A673 (cell line): ENCODE measurements around the gene MYRF. TPM values are rescaled to one million over a fixed set of nuclear protein-coding genes. Genes with fewer than 3 reads are reported as not detected.

Experiments used
- BruUV-seq: library from RNA; stranded (reverse); fragments of 400-500 nt; replicated peaks from 2 replicates; lab custom pipeline; 2021; lab: Mats Ljungman, UMichigan
- CTCF ChIA-PET: fragments of 300-600 bp; sonication (Branson Sonifier 250); formaldehyde crosslinking; loops from one replicate; lab custom pipeline; 2022; ENCODE audit warnings: antibody characterized with exemption; lab: Charles Lee
- POLR2A ChIA-PET: fragments of 300-600 bp; sonication (Branson Sonifier 250); formaldehyde crosslinking; loops from one replicate; lab custom pipeline; 2022; ENCODE audit warnings: antibody characterized with exemption; ENCODE audit not compliant: low non-redundant PET; lab: Charles Lee
- DNase-seq: peaks from one replicate; pipeline ENCODE4 v3.0.0-alpha.2; 2015; ENCODE audit warnings: low spot score
- H3K27ac ChIP-seq: fragments of 200-600 bp; sonication (generic); 2 replicates; pipeline ENCODE4 v1.5.1; 2016; ENCODE audit warnings: mixed run types, low read depth, mild to moderate bottlenecking, mixed read lengths, antibody characterized with exemption, low read length; ENCODE audit not compliant: poor library complexity, severe bottlenecking
- H3K27me3 ChIP-seq: fragments of 200-600 bp; sonication (generic); replicated peaks from 2 replicates; pipeline ENCODE4 v1.6.1; 2017; ENCODE audit warnings: mixed run types, low read depth, mild to moderate bottlenecking, mixed read lengths, antibody characterized with exemption, low read length; ENCODE audit not compliant: insufficient read depth, poor library complexity
- H3K36me3 ChIP-seq: fragments of 200-600 bp; sonication (generic); 2 replicates; pipeline ENCODE4 v1.6.1; 2016; ENCODE audit warnings: mixed run types, mild to moderate bottlenecking, mixed read lengths, antibody characterized with exemption, low read length; ENCODE audit not compliant: insufficient read depth, poor library complexity, severe bottlenecking
- H3K4me1 ChIP-seq: fragments of 200-600 bp; sonication (generic); 2 replicates; pipeline ENCODE4 v1.6.1; 2017; ENCODE audit warnings: mixed run types, mild to moderate bottlenecking, mixed read lengths, antibody characterized with exemption, low read length; ENCODE audit not compliant: insufficient read depth, poor library complexity, severe bottlenecking
- H3K4me3 ChIP-seq: fragments of 200-600 bp; sonication (generic); 2 replicates; pipeline ENCODE4 v1.5.1; 2016; ENCODE audit warnings: low read depth, mixed run types, mild to moderate bottlenecking, mixed read lengths, low read length; ENCODE audit not compliant: poor library complexity, severe bottlenecking
- H3K9me3 ChIP-seq: fragments of 200-600 bp; sonication (generic); 2 replicates; pipeline ENCODE4 v1.6.1; 2016; ENCODE audit warnings: mixed run types, low read depth, mild to moderate bottlenecking, mixed read lengths, antibody characterized with exemption, low read length; ENCODE audit not compliant: poor library complexity, severe bottlenecking
- EZH2 ChIP-seq: fragments of 200-600 bp; sonication (generic); IDR thresholded peaks from 2 replicates; pipeline ENCODE4 v1.6.1; 2017; ENCODE audit warnings: borderline replicate concordance, low read depth, mild to moderate bottlenecking, mixed read lengths, antibody characterized with exemption, low read length; ENCODE audit not compliant: poor library complexity, severe bottlenecking
- intact Hi-C: fragments of 100-400 bp; cut with micrococcal nuclease; formaldehyde crosslinking; loops from one replicate; pipeline ENCODE4 v1.10.0; 2022; ENCODE audit not compliant: unreplicated experiment
- total RNA-seq: library from RNA; stranded (reverse); gene quantifications from 2 replicates; pipeline ENCODE4 v1.2.3, GENCODE V29; 2021
- TF ChIP-seq, protein P1 (sequence below): fragments of 300-800, 200-600 bp; sonication (generic); conservative IDR thresholded peaks from 2 replicates; pipeline ENCODE4 v1.5.1; 2017; ENCODE audit warnings: low read depth, mild to moderate bottlenecking, antibody characterized with exemption, low read length, moderate library complexity, mixed read lengths

The MYRF gene
- total RNA-seq, 1 experiment from 2014 or later = 11.2 TPM

- POLR2A ChIA-PET = interaction anchor here (0.6 to 0.7 kb wide), 2 partner anchors 45 to 292 kb away, joined by 3 to 4 read pairs; no protein-coding TSS in a partner anchor
- Histone ChIP-seq H3K4me1 (peaks cover 49% of the 10 kb centered on the region), H3K27ac (peak overlapping the region; percentile 97)
These were observed 85.1 kb downstream of the MYRF start for GRCh38 chr11:61837411-61838005.

More at GRCh38 chr11:61837411-61838005, 85.1 kb downstream of the MYRF start:
- H3K9me3 ChIP-seq = no peaks in the 10 kb centered on the region
- DNase-seq = no peak
- H3K27me3 ChIP-seq = no peaks in the 10 kb centered on the region
- H3K36me3 ChIP-seq = peaks cover 89% of the 10 kb centered on the region
- no peak overlapping the region for H3K4me3 ChIP-seq
- no TSS peak for BruUV-seq
- CTCF ChIA-PET = no interaction called here
- intact Hi-C loops = no loop called here
- TF ChIP-seq, protein P1, sequence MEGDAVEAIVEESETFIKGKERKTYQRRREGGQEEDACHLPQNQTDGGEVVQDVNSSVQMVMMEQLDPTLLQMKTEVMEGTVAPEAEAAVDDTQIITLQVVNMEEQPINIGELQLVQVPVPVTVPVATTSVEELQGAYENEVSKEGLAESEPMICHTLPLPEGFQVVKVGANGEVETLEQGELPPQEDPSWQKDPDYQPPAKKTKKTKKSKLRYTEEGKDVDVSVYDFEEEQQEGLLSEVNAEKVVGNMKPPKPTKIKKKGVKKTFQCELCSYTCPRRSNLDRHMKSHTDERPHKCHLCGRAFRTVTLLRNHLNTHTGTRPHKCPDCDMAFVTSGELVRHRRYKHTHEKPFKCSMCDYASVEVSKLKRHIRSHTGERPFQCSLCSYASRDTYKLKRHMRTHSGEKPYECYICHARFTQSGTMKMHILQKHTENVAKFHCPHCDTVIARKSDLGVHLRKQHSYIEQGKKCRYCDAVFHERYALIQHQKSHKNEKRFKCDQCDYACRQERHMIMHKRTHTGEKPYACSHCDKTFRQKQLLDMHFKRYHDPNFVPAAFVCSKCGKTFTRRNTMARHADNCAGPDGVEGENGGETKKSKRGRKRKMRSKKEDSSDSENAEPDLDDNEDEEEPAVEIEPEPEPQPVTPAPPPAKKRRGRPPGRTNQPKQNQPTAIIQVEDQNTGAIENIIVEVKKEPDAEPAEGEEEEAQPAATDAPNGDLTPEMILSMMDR = no peak
- no peak for TF ChIP-seq EZH2

Other genes with a start within 250 kb of the MYRF start
- 17.3 and 17.4 TPM in 2 replicates for gene LRRC10B, start 243.9 kb upstream of the MYRF start, total RNA-seq
- 1.3 and 2.0 TPM in 2 replicates for gene SYT7, start 171.6 kb upstream of the MYRF start, total RNA-seq
- 10.9 and 11.0 TPM in 2 replicates for gene DAGLA, start 72.2 kb upstream of the MYRF start, total RNA-seq
- 138 and 139 TPM in 2 replicates for gene TMEM258, start 40.0 kb downstream of the MYRF start, total RNA-seq
- gene FEN1, start 40.3 kb downstream of the MYRF start, total RNA-seq = 140 and 152 TPM in 2 replicates
- 442 and 490 TPM in 2 replicates for gene FADS1, start 64.4 kb downstream of the MYRF start, total RNA-seq
- gene FADS2, start 75.7 kb downstream of the MYRF start, total RNA-seq = 1,097 and 1,272 TPM in 2 replicates
- 23.3 and 28.1 TPM in 2 replicates for gene FADS3, start 138.9 kb downstream of the MYRF start, total RNA-seq
- 21.9 and 26.9 TPM in 2 replicates for gene RAB3IL1, start 164.9 kb downstream of the MYRF start, total RNA-seq
- gene BEST1, start 197.7 kb downstream of the MYRF start, total RNA-seq = 5.3 and 8.6 TPM in 2 replicates
- 2,291 and 2,484 TPM in 2 replicates for gene FTH1, start 215.0 kb downstream of the MYRF start, total RNA-seq